Eye (tissue), 1 donor: ENCODE data around the gene PLCE1.
A peak's percentile ranks its signal among the peaks of the same experiment; 100 is the strongest.
"Not testable (repeated sequence)": the region's sequence is repeated elsewhere in the genome, so short reads cannot be mapped to it uniquely, and the experiment has no call there.

Source experiments
- DNase-seq: peaks from one replicate; pipeline ENCODE4 v3.0.0-alpha.2; 2015

Gene PLCE1

DNA sequence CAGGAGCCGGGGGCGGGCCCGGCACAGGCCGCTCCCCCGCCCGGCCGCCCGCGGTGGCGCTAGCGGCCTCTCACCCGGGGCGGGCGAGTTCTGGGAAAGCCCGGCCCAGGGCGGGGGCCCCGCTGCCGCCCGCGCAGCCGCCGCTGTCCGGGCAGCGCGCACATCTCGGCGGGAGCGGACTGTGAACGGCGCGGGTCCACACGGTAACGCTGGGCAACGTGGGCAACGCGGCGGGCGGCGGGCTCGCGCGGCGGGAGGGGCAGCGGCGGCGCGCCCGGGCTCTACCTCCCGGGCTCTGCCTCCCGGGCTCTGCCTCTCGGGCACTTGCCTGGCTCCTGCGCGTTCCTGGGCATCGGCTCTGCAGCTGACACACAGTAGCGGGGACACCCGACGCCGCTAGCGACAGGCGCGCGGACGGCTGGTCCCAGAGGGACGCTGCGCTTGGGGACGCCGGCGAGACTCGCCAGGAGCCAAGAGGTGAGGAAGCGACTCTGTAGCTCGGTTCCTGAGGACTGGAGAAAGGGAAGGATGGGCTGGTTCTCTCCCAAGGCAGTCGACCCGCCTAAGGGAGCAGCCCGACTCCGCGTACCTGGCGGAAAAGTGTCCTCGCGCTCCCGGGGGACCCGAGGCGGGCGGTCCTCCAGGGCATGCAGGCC lies at the start of gene PLCE1:
TSS of gene PLCE1 (plus strand) at position 150 of the 656 bp plus-strand sequence. CDS start 37,116 bp downstream, outside the sequence.
- peak; percentile 82 for DNase-seq

DNA sequence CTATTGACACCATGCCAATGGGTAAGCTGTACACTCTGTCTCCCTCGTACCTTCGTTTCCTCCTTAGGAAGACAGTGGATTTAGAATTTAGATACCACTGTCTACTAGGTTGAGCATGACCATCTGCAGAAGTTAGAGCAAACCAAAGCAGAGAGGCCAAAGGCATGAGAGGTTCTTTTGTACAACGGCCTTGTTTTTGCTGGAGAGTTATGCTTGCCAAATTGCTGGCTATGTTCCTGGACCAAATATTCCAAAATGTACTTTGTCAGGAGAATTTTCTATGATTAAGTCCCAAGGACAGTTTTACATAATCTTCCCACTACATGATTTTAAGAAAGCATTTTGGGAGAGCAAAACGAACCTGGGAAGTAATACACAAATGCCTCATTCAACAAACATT lies 47.9 kb upstream of the PLCE1 start:
- no peak for DNase-seq

DNA sequence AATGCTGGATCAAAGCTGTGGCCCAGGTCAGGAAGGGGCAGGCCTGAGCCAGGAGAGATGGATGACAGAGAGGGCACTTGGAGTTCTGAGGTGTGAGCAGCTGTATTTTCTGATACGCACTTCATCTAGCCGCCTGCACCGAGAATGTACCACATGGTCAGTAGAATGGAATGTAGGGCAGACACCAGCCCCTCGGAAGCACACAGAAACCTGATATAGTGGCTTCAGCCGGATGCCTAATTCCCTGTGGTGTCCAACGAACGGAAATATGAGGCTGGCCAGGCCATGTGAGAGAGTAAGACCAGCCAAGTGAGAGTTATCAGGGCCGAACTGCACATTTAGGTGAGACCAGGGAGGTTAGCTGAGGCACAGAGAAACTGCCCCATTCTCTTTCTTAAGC lies 46.7 kb upstream of the PLCE1 start:
- DNase-seq, result peak; percentile 67

DNA sequence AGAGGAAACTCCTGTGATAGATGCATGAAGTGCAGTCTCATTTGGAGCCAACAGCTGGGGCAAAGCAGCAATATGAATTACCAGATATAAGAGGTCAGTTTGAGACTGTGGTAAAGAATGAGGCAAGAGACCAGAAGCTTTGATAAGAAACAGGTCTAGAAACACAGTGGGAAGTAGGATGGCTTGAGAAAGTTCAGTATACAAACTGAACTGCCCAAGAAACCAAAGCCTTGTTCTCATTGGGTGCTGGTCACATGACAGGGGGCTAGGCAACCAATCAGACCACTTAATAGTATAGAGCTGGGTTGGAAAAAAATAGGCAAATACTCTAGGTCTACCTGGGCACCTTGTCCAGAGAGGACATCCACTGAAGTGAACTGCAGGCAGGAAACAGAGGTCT lies 46.2 kb upstream of the PLCE1 start:
- peak; percentile 12 for DNase-seq

DNA sequence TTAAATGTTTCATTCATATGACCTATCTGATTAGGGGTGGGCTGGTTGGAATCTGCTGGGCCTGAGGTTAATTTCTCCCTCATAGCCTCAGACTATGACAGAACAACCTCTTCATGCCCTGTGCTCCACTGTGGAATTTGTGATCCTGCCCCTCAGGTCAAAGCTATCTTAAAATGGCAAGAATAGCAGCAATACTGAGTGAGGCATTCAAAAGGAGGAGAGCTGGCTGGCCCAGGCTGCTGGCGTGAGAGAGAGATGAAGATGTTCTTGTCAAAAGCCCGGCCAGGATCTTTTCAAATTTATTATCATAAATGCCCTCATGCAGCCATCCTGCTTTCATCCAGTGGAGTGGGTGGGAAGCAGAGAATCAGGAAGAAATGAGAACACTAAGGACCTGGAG lies 41.8 kb upstream of the PLCE1 start:
- no peak for DNase-seq

DNA sequence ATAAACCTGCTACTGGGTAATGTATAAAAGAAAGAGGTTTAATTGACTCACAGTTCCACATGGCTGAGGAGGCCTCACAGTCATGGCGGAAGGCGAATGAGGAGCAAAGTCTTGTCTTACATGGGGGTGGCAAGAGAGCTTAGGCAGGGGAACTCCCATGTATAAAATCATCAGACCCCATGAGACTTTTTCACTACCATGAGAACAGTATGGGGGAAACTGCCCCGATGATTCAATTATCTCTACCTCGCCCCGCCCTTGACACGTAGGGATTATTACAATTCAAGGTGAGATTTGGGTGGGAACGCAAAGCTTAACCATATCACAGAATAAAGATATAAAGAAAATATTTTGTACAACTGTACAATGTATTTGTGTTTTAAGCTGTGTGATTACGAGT lies 39.4 kb upstream of the PLCE1 start:
- no peak for DNase-seq

DNA sequence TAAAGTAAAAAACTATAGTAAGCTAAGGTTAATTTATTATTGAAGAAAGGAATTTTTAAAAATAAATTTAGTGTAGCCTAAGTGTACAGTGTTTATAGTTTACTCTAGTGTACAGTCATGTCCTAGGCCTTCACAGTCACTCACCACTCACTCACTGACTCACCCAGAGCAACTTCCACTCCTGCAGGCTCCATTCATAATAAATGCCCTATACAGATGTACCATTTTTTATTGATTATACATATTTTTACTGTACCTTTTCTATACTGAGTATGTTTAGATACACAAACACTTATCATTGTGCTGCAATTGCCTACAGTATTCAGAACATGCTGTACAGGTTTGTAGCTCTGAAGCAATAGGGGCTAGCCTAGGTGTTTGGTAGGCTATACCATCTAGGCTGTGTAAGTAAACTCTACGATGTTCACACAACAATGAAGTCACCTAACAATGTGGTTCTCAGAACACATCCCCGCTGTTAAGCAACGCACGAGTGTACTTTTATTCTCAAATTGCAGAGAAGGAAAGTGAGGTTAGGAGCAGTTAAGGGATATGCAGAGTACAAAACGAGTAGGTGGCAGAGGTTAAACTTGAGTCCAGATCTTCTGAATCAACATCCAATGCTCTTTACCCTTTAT lies 38.9 kb upstream of the PLCE1 start:
- DNase-seq, result no peak

DNA sequence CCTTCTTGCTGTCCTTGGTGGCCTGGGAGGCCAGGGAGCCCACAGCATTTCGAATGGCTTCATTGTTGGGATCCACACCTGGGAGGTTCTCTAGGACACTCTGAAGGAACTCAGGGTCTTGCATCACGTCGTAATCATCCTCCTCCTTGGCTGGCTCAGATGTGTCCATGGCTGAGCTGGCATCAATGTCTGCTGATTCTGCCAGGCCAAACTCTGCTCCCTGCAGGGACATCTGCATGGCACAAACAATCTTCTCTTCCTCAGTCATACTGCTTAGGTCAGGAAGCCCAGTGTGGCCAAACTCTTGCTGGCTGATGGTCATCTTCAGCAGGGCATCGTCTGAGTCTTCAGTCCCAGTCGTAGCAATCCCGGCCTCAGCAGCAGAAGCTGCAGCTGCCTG lies 34.9 kb upstream of the PLCE1 start:
- DNase-seq, result no peak

DNA sequence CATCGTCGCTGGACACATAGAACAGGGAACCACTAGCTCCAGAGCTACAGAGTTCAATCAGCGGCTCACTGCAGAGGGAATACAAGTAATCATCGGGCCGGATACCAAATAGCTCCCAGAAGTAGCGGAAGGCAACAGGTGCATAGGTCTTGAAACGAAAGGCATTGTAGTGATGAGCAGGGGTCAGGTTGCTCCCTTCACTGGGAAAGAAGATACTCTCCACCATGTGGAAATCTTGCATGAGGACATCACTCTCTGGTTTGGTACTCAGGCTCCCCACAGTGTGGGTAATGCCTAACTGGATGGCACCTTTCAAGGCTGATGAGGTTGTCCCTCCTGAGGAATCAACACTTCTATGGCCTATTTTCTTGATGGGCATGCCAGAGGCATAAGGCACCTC lies 32.7 kb upstream of the PLCE1 start:
- DNase-seq, result not testable (repeated sequence)

DNA sequence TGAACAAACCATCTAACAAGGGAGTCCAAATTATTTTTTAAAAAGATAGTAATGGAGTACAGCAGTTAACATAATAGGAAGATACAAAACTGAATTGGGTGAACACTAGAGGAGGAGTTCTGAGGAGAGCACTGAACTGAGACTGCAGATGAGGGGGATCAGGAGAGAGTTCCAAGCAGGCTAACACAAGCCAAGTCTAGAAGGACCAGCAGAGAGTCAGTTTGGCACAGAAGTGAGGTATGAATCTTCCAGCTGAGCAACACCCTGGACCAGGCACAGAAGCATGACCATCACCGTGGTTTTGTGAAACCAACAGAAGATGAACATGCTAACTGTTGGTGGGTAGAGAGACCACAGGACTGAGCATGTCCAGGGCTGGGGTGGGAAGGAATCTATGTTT lies 30.8 kb upstream of the PLCE1 start:
- no peak for DNase-seq

DNA sequence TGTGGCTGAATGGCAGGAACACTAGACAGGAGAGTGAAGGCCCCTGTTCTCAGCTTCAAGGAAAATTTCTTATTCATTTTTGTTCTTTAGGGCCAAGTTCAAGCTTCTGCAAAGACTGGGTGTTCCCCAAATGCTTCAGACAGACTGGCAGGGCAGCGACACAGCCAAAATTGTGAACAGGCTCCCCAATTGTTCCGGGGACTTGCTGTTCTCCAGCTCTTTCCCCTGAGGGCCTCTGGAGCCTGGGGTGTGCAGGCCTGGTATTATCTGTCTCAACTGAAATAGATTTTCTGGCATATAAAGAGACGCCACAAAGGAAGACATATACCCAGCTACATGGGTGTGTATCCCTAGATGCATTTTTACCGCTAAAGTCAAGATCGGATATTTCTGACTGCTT lies 30.3 kb upstream of the PLCE1 start:
- DNase-seq, result no peak

DNA sequence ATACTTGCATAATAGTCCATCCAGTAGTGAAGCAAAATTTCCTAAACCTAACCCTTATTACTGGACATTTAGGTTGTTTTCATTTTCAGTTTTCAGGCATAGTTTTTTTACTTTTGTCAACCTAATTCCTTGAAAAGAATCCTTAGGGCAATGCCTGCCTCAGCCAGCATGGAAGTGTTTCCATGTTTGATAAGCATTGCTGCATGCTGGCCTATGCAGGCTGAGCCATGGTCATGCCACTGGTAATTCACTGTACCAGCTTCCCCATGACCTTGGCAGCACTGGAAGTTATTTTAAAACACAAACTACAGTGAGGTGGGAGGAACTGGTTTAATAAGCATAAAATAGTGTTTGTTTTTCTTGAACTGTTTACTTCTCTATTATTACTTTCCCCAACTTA lies 27.8 kb upstream of the PLCE1 start:
- no peak for DNase-seq

DNA sequence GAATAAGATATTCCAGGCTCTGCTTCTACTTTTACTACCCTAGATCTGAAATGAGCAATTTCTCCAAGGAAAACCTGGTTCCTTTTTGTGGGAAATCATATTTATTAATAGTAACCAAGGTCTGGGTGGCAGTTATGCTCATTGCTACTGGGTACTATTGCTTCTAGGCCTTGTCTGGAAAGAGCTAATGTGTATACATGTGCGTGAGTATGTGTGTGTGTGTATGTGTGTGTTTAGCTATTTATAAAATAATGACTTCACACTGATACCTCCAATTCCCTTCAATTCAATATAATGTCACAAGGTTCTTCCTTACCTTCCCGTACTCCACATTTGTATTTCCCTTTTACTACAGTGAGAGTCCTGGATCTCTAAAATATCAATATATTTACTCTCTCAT lies 26.0 kb upstream of the PLCE1 start:
- DNase-seq, result no peak

DNA sequence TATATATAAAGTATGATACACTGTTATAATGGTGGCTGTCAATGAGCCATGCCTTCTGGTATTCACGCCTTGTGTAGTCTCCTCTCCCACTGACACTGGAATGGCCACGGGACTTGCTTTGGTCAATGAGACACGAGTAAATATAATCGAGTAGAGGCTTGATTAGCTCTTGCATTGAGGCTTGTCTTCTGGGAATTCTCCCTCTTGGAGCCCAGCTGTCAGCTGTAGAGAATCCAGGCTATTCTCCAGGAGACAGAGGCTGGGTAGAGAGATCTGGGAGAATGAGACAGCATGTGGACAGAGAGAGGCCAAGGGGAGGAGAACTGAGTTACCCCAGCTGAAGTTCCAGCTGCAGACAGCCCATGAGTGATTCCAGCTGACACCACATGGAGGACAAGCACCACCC lies 25.2 kb upstream of the PLCE1 start:
- DNase-seq, result no peak

DNA sequence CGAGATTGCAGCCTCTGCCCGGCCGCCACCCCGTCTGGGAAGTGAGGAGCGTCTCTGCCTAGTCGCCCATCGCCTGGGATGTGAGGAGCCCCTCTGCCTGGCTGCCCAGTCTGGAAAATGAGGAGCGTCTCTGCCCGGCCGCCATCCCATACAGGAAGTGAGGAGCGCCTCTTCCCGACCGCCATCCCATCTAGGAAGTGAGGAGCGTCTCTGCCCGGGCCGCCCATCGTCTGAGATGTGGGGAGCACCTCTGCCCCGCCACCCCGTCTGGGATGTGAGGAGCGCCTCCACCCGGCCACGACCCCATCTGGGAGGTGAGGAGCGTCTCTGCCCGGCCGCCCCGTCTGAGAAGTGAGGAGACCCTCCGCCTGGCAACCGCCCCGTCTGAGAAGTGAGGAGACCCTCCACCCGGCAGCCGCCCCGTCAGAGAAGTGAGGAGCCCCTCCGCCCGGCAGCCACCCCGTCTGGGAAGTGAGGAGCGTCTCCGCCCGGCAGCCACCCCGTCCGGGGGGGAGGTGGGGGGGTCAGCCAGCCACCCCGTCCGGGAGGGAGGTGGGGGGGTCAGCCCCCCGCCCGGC lies 23.2 kb upstream of the PLCE1 start:
- not testable (repeated sequence) for DNase-seq

DNA sequence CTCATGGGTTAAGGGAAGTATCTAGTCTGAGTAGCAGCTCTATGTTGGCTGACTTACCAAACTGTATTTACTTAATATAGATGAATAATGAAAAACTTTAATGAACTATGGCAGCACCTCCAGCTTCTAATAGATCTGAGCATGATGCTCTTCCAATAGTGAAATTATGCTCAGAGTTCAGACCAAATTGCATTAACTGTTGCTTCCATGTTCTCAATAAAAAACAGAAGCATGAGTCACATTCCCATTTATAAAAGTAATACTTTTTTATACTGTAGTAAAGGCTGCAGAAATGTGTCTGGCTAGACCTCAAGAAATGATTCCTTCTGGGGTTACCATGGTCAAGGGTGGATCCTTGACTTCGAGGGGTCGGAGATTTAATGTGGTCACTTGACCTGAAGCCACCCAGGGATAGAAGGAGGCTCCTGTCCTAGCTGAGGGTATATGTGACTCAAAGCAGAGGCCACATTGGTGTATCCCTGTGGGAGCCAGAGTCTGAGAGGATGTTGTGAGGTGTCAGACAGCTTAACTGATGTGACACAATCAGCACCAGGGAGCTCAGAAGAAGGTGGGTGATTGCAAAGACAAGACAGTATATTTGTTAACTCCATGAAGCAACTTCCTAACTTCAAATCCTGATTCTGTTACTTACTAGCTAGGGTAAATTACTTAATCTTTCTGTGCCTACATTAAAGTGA lies 19.8 kb upstream of the PLCE1 start:
- no peak for DNase-seq

DNA sequence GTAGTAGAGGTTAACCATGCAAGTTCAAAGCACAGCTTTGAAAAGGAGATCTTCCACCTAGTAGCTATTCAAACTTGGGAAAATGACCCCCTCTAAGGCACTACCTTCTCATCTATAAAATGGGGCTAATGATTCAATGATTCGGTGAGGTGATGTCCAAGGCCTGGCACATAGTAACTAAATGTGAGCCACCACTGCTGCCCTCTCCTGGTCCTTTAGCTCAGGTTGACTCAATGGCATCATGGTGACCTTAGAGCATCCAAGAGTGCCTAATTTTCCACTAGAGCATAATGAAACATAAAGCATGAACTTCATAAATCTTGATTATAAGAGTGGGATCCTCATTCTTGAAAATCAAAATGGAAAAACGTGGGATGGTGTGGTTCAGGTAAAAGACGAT lies 16.3 kb upstream of the PLCE1 start:
- no peak for DNase-seq

DNA sequence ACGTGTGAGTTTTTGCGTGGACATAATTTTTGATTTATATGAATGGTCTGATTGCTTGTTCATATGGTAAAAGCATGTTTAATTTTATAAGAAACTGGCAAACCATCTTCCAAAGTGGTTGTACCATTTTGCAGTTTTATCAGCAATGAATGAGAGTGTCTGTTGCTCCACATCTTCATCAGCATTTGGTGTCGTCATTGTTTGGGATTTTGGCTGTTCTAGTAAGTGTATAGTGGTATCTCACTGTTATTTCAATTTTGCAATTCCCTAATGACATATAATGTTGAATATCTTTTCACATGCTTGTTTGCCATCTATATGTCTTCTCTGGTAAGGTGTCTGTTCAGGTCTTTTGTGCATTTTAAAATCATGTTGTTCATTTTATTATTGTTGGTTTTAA lies 13.2 kb upstream of the PLCE1 start:
- DNase-seq, result no peak

DNA sequence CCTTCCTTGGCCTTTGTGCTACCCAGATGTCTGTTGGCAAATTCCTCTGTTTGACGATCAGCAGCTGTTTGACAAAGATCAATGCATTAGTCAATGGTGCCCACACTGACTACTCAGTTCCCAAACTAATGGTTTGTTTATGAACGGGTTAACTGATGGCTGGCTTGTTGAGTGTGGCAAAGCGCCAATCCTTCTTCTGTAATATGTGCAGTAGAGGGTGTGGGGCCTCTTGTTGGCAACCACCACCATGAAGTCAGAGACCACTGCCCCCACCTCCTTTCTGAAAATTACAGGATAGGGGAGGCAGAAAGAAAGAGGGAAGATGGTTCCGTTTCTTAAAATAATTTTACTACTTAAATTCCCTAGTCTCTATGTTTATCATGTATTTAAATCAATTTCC lies 2.6 kb upstream of the PLCE1 start:
- peak; percentile 56 for DNase-seq

DNA sequence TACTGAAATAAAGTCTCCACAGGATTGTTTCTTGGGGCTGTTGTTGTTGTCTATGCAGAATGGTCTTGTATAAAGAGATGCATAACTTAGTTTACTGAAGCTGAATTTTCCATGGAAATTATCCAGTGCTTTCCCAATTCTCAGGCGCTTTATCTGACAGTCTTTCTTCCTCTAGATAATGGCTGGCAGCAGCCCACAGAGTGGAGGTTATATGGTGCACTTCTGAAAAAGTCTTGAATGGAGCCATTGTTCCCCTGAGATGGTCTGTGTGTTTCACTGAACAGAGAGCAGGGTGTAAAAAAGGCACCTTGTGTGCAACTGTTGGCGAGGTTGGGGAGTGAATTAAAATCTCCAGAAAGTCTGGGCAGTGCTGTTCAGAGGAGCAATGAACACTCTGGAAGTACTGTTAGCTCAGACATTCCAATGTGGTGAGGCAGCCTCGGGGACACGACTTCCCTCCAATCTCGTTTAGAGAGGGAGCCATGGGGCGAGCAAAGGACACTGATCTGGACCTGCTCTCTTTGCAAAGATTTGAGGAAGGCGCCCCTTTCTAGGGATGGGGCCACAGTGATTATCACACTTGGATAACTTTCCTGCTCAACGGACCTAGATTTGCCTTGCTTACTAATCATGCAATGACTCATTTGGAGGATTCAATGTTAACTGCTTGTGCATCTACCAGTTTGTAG lies 2.0 kb upstream of the PLCE1 start:
- DNase-seq, result peak; percentile 87

DNA sequence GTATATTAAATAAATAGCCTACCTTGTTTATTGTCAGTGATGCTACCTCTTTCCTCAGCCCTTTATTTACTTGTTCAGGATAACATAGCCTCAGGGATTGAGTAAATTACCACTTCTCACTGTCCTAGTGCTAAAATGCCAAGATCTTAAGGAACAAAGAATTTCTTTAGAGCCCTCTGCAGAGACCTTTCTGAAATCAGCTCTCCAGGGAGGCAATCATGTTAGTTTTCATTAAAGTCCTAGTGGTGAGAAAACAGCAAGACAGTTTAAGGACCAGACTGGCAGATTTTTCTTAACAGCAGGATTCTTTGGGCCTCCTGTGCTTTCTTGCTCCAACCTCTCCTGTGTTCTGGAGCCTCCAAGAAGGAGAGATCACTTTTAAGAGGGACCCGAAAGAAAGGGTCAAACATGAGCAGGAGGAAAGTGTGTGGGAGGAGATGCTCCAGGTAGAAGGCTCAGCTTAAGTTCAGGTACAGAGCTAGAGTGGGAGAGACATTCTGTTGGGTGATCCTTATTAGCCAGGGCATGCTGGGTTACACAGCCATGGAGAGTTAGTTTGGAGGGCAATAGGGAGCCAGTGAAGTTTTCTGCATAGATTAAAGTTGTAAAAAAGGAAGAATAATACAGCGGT lies 1.2 kb upstream of the PLCE1 start:
- peak; percentile 64 for DNase-seq

DNA sequence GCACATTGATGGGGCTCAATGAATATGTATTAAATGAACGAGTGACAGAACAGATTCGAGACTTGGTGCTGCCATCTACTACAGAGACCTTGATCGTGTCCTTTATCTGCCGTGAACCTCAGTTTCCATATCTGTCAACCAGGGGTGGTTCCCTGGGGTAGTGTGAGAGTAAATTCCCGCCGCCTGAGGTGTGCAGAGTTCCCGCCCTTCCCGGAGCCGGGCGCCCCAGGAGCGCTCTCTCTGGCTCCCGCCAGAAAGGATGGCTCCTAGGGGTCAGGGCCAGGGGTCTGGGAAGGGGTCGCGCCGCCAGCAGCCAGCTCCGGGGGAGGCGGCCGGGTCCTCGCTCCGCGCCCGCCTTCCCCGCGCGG lies 333 bp upstream of the PLCE1 start:
- DNase-seq, result no peak

DNA sequence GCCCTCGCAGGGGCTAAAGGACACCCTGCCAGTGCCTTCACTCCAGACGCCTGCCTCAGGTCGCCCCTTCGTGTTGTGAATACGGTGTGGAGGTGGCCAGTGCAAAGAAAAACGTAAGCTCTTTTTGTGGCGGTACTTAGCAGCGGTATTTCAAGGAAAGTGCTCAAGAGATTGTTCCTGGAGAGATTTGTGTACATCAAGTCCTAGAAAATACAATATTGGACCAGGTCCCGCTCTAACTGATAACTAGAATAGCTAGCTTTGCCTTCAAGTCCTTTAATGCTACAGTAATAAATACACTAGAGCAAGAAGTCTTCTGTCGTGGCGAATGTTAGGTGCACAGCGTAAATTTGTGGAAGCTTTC lies 689 bp downstream of the PLCE1 start:
- DNase-seq, result peak; percentile 66
